ENCODE results near the gene GNG13.

GRCh38 chr16:785563-786535 is 14.7 kb downstream of the GNG13 start:
- TF ChIP-seq, protein P1, sequence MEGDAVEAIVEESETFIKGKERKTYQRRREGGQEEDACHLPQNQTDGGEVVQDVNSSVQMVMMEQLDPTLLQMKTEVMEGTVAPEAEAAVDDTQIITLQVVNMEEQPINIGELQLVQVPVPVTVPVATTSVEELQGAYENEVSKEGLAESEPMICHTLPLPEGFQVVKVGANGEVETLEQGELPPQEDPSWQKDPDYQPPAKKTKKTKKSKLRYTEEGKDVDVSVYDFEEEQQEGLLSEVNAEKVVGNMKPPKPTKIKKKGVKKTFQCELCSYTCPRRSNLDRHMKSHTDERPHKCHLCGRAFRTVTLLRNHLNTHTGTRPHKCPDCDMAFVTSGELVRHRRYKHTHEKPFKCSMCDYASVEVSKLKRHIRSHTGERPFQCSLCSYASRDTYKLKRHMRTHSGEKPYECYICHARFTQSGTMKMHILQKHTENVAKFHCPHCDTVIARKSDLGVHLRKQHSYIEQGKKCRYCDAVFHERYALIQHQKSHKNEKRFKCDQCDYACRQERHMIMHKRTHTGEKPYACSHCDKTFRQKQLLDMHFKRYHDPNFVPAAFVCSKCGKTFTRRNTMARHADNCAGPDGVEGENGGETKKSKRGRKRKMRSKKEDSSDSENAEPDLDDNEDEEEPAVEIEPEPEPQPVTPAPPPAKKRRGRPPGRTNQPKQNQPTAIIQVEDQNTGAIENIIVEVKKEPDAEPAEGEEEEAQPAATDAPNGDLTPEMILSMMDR (IDR thresholded peaks at IDR 0.05; ENCODE audit: low read depth, low read length, poor library complexity, severe bottlenecking) = peak; percentile 92
- TF ChIP-seq EZH2phosphoT487 (IDR thresholded peaks at IDR 0.05; ENCODE audit: borderline replicate concordance, low read length) = no peak
